CD4-positive, CD25-positive, alpha-beta regulatory T cell (primary cell): ENCODE results near the gene ANKRD44. TPM values are rescaled to one million over a fixed set of nuclear protein-coding genes. Genes with fewer than 3 reads are reported as not detected.

Source experiments
- ATAC-seq, 2 donors: fragments of 150-1000 bp; cut with Tn5 transposase; one replicate each; pipeline ENCODE4 v1.10.0; 2021; ENCODE audit warnings: low read depth in 2 of 2, moderate number of reproducible peaks in 2 of 2, moderate library complexity in 1 of 2
- DNase-seq, 3 donors: peaks; one replicate each; pipeline versions ENCODE4 v3.0.0 to v3.0.0-alpha.2; 2012 to 2022; ENCODE audit warnings: mixed read lengths in 1 of 3
- H3K27ac ChIP-seq: one replicate; pipeline ENCODE4 v1.7.0; 2013; ENCODE audit warnings: mild to moderate bottlenecking, low read length; ENCODE audit not compliant: insufficient read depth, poor library complexity, severe bottlenecking
- H3K27me3 ChIP-seq: one replicate; pipeline ENCODE4 v1.7.0; 2013; ENCODE audit warnings: low read length; ENCODE audit not compliant: control insufficient read depth, insufficient read depth
- H3K36me3 ChIP-seq: one replicate; pipeline ENCODE4 v1.7.0; 2013; ENCODE audit warnings: mild to moderate bottlenecking, low read length, moderate library complexity; ENCODE audit not compliant: control insufficient read depth, insufficient read depth
- H3K4me1 ChIP-seq: 2 replicates; pipeline ENCODE4 v1.7.0; 2013; ENCODE audit warnings: mild to moderate bottlenecking, low read length; ENCODE audit not compliant: insufficient read depth, control insufficient read depth, poor library complexity, severe bottlenecking
- H3K4me3 ChIP-seq: one replicate; pipeline ENCODE4 v1.7.0; 2013; ENCODE audit warnings: low read depth, mild to moderate bottlenecking, low read length, moderate library complexity
- H3K9me3 ChIP-seq, 2 experiments: 1 replicate in 1 of 2; 2 replicates in 1 of 2; pipeline ENCODE4 v1.7.0; 2013; ENCODE audit warnings: low read length in 2 of 2, mild to moderate bottlenecking in 1 of 2, moderate library complexity in 1 of 2; ENCODE audit not compliant: control insufficient read depth in 2 of 2
- H3K27ac Mint-ChIP-seq, 3 donors: one replicate each; pipeline ENCODE4 v1.8.0; 2020 to 2022; ENCODE audit warnings: mild to moderate bottlenecking in 3 of 3, mixed read lengths in 3 of 3, moderate library complexity in 2 of 3
- H3K27me3 Mint-ChIP-seq: one replicate; pipeline ENCODE4 v1.8.0; 2022; ENCODE audit warnings: mild to moderate bottlenecking, mixed read lengths
- H3K36me3 Mint-ChIP-seq: one replicate; pipeline ENCODE4 v1.8.0; 2020; ENCODE audit warnings: mixed read lengths
- H3K4me1 Mint-ChIP-seq, 4 donors: one replicate each; pipeline ENCODE4 v1.8.0; 2020 to 2022; ENCODE audit warnings: mixed read lengths in 4 of 4, mild to moderate bottlenecking in 1 of 4
- H3K4me3 Mint-ChIP-seq, 4 donors: one replicate each; pipeline ENCODE4 v1.8.0; 2020 to 2022; ENCODE audit warnings: mild to moderate bottlenecking in 4 of 4, mixed read lengths in 4 of 4, moderate library complexity in 3 of 4
- H3K9me3 Mint-ChIP-seq, 7 donors: one replicate each; pipeline ENCODE4 v1.8.0; 2020 to 2022; ENCODE audit warnings: mixed read lengths in 7 of 7, mild to moderate bottlenecking in 3 of 7, moderate library complexity in 2 of 7
- polyA plus RNA-seq, 4 donors: library from polyadenylated mRNA; unstranded; fragments of 300-500 nt; fragmentation: Illumina TruSeq; gene quantifications; one replicate each; pipeline ENCODE4 v1.2.3, GENCODE V29; 2021
- total RNA-seq: library from RNA; stranded (reverse); gene quantifications from one replicate; pipeline ENCODE4 v1.2.3, GENCODE V29; 2022

Gene ANKRD44
- total and polyA plus RNA-seq, 5 donors from 2014 or later = 69.6 to 301 (median 85.0) TPM

DNA sequence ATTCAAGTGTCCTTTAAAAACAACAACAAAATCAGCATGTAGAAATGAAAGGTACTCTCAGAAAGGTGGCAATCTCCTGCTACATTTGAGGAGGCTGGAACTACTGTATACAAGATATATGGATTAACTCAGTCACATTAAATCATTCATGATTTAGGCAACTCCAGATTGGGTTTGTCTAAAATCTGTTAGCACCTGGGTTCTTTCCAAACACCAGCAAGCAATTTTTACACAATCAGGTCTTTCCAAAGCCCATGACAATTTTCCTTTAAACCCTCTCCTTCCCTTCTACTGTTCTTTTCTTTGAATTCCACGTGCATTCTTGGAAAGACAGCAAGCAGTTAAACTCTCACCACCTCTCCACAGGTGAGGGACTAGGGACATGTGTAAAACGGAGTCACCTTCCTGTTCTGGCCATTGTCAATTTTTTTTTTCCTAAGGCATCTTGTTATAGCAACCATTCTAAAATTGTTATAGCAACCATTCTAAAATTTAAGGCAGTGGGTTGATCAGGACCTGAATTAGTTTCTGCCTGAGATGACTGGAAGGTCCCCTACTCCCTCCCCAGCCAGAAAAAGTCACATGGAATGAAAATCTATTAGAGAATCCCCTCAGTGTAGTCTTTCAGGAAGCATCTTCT is 113.9 kb downstream of the ANKRD44 start:
- no peaks in the 10 kb centered on the region for H3K9me3 Mint-ChIP-seq
- H3K27me3 ChIP-seq = no peaks in the 10 kb centered on the region
- no peaks in the 10 kb centered on the region for H3K9me3 ChIP-seq
- peak overlapping the region; percentile 96 to 98 (median 98) for H3K27ac Mint-ChIP-seq
- H3K27me3 Mint-ChIP-seq = no peaks in the 10 kb centered on the region
- H3K36me3 ChIP-seq = no peaks in the 10 kb centered on the region
- DNase-seq (no peak), ATAC-seq (no peak)
- peaks cover 46 to 91% (median 72%) of the 10 kb centered on the region in 4 donors for H3K4me1 Mint-ChIP-seq
- H3K4me1 ChIP-seq = peaks cover 79% of the 10 kb centered on the region
- peak overlapping the region; percentile 88 for H3K27ac ChIP-seq
- peak overlapping the region; percentile 72 for H3K4me3 ChIP-seq
- peak overlapping the region; percentile 85 to 94 (median 88) for H3K4me3 Mint-ChIP-seq
- peaks cover 6% of the 10 kb centered on the region for H3K36me3 Mint-ChIP-seq

DNA sequence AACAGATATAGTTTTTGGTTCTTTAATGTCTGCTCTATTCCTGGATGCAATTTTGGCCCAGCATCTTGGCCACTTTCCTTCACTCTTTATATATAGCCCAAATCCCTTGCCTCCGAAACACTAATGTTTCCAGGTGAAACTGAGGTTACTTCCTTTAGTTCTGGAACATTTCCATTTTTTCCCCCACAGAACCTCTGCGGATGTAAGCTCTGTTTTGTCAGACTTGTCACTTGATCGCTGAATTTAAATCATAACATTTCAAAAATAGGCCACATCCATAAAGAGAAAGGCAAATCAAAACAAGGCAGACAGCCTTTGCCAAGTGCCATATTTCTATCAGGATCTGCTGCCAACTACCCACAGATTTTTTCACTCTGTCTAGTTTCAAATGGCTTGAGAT is 115.1 kb downstream of the ANKRD44 start:
- ATAC-seq = no peak
- Histone ChIP-seq H3K27me3 (no peaks in the 10 kb centered on the region), H3K9me3 (no peaks in the 10 kb centered on the region), H3K4me3 (peak overlapping the region; percentile 72), H3K27ac (peak overlapping the region; percentile 88), H3K4me1 (peaks cover 79% of the 10 kb centered on the region), H3K36me3 (no peaks in the 10 kb centered on the region)
- H3K4me1 Mint-ChIP-seq = peaks cover 51 to 90% (median 69%) of the 10 kb centered on the region in 4 donors
- no peaks in the 10 kb centered on the region for H3K9me3 Mint-ChIP-seq
- no peak for DNase-seq
- H3K36me3 Mint-ChIP-seq = peaks cover 4% of the 10 kb centered on the region
- peak overlapping the region; percentile 86 to 98 (median 96) for H3K27ac Mint-ChIP-seq
- H3K27me3 Mint-ChIP-seq = no peaks in the 10 kb centered on the region
- H3K4me3 Mint-ChIP-seq = peak overlapping the region; percentile 73 to 94 (median 86)

DNA sequence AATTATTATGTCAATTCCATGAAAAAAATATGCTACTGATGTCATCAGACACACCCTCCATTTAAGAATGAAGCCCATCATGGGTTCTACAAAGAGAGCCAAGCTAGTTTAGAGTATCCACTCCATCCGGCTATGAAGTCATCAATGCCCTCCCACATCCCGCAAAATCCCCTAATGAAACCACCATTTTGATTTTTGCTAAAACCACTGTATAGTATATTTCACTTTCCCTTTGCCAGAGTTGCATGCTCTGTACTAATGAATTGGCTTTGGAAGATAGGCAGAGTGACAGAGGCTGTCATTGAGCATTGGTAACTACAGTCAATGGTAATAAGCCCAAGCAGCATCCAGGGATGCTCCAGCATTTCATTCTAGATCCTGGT is 118.6 kb downstream of the ANKRD44 start:
- Histone ChIP-seq H3K27ac (peak overlapping the region; percentile 85), H3K9me3 (no peaks in the 10 kb centered on the region), H3K4me3 (peak overlapping the region; percentile 59), H3K36me3 (no peaks in the 10 kb centered on the region), H3K4me1 (peaks cover 60% of the 10 kb centered on the region), H3K27me3 (no peaks in the 10 kb centered on the region)
- H3K27me3 Mint-ChIP-seq = no peaks in the 10 kb centered on the region
- H3K4me1 Mint-ChIP-seq = peaks cover 49 to 89% (median 69%) of the 10 kb centered on the region in 4 donors
- peak overlapping the region; percentile 7 to 55 (median 42) for H3K4me3 Mint-ChIP-seq
- DNase-seq (peak; percentile 49 to 63 (median 58)), ATAC-seq (peak; percentile 26 to 47)
- H3K9me3 Mint-ChIP-seq = no peaks in the 10 kb centered on the region
- H3K27ac Mint-ChIP-seq = peak overlapping the region in 2 of 3 donors; percentile 55 to 98
- peaks cover 6% of the 10 kb centered on the region for H3K36me3 Mint-ChIP-seq

DNA sequence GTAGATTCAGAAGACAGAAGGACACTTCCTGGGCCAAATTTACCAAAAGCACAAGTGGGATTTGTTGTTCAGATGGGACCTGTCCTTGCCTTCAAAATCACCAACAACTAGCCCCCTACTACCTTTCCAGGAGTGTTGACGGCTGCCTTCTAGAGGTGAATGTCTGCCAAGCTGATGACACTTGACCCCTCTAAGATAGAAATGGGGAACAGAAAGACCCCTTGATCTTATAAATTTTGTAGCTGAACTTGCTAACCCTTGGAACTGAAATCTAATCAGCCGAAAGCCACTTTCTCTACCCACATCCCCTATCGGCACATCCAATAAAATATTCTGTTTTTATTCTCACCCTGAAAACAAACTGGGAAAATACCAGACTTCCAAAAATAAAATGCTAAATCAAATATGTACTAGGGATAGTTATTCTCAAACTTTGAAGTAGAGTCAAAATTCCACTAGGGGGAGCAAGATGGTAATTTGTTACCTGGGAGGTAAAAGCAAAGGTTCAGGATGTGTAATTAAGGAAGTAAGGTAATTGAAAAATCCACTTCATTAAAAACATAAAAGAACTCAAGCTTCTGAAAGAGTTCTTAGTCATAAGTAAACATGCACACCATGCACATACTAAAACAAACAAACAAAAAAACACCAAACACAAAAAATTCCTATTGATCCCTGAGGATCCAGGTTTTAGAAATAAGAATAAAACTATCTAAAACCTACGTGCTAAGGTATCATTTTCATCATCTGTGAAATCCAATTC is 119.2 kb downstream of the ANKRD44 start:
- H3K4me3 Mint-ChIP-seq = peak overlapping the region; percentile 33 to 64 (median 54)
- H3K27me3 Mint-ChIP-seq = no peaks in the 10 kb centered on the region
- H3K36me3 Mint-ChIP-seq = peaks cover 7% of the 10 kb centered on the region
- Histone ChIP-seq H3K27ac (peak overlapping the region; percentile 85), H3K36me3 (peaks cover under 1% of the 10 kb centered on the region), H3K4me1 (peaks cover 54% of the 10 kb centered on the region), H3K9me3 (no peaks in the 10 kb centered on the region), H3K27me3 (no peaks in the 10 kb centered on the region), H3K4me3 (peak overlapping the region; percentile 59)
- peak overlapping the region; percentile 55 to 98 (median 58) for H3K27ac Mint-ChIP-seq
- H3K4me1 Mint-ChIP-seq = peaks cover 43 to 86% (median 67%) of the 10 kb centered on the region in 4 donors
- ATAC-seq (peak; percentile 36 to 49), DNase-seq (peak in 2 of 3 donors; percentile 73 to 75)
- H3K9me3 Mint-ChIP-seq = no peaks in the 10 kb centered on the region

DNA sequence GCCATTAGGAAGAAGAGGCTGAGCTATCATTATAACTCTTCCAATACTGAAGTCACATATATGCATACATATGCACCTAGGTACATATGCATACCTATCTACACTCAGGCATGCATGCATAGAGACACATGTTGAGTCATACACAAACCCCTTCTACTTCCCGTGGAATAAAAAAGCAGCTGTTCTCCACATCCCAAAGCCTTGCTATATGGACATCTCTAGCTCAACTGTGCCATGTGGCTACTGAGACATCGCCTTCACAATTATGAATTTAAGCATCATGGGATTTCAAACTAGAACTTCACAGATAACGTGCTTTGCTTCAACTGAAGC is 120.5 kb downstream of the ANKRD44 start:
- H3K4me3 ChIP-seq = no peak overlapping the region
- peaks cover 42% of the 10 kb centered on the region for H3K4me1 ChIP-seq
- no peaks in the 10 kb centered on the region for H3K9me3 ChIP-seq
- H3K9me3 Mint-ChIP-seq = no peaks in the 10 kb centered on the region
- peak overlapping the region in 1 of 3 donors; percentile 47 for H3K27ac Mint-ChIP-seq
- H3K27me3 ChIP-seq = no peaks in the 10 kb centered on the region
- no peak for ATAC-seq
- no peak overlapping the region for H3K4me3 Mint-ChIP-seq
- H3K4me1 Mint-ChIP-seq = peaks cover 38 to 85% (median 66%) of the 10 kb centered on the region in 4 donors
- no peak overlapping the region for H3K27ac ChIP-seq
- peaks cover 13% of the 10 kb centered on the region for H3K36me3 ChIP-seq
- no peaks in the 10 kb centered on the region for H3K27me3 Mint-ChIP-seq
- H3K36me3 Mint-ChIP-seq = peaks cover 18% of the 10 kb centered on the region
- DNase-seq = no peak

DNA sequence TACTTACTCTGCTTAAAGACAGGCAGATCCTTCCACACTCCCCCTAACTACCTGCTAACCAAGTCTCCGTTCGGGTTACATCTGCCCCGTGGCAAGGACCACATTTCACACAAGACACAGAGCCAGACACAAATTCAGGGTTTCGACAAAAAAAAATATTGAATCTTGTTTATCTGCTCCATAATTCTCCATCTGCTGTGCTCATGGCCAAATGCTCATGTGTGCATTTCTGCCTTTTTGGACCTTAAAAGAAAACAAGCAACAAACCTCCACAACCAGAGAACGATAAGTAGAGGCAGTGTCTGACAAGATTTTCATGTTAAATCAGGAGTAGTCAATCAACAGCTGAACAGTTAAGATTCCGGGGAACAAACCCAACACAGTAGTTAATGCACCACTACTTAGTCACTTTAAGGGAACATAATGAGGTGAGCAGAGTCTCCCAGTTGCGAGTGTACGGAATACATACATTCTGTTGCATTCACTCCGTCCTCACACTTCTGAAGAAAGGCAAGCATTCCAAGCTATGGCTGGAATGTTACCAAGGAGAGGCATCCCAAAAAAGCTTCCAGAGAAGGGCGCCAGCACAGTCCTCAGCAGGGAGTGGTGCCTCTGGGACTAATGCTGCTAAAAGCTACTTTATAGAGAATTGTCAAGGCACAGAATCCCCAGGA is 121.0 kb downstream of the ANKRD44 start:
- Histone ChIP-seq H3K27ac (no peak overlapping the region), H3K4me3 (no peak overlapping the region), H3K9me3 (no peaks in the 10 kb centered on the region), H3K27me3 (no peaks in the 10 kb centered on the region), H3K4me1 (peaks cover 40% of the 10 kb centered on the region), H3K36me3 (peaks cover 18% of the 10 kb centered on the region)
- DNase-seq (no peak), ATAC-seq (no peak)
- H3K27me3 Mint-ChIP-seq = no peaks in the 10 kb centered on the region
- H3K4me1 Mint-ChIP-seq = peaks cover 37 to 83% (median 64%) of the 10 kb centered on the region in 4 donors
- H3K27ac Mint-ChIP-seq = peak overlapping the region in 1 of 3 donors; percentile 47
- peak overlapping the region in 1 of 4 donors; percentile 0 for H3K4me3 Mint-ChIP-seq
- peaks cover 0 to under 1% (median 0%) of the 10 kb centered on the region in 7 donors for H3K9me3 Mint-ChIP-seq
- H3K36me3 Mint-ChIP-seq = peaks cover 20% of the 10 kb centered on the region

DNA sequence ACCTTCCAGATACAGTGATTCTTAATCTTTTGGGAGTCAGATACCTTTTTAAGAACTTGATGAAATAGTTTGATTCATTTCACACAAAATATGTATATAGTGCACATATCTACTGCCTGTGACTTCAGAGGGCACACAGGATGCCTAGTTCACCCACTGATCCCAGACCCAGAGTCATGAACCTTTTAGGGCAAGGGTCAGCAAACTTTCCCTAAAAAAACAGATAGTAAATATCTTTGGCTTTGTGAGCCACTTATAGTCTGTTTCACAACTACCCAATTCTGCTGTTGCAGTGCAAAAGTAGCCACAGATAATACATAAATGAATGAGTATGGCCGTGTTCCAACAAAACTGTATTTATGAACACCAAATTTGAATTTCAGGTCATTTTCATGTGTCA is 124.9 kb downstream of the ANKRD44 start:
- H3K9me3 Mint-ChIP-seq = peaks cover 0 to 2% (median 0%) of the 10 kb centered on the region in 7 donors
- no peak overlapping the region for H3K4me3 ChIP-seq
- no peaks in the 10 kb centered on the region for H3K9me3 ChIP-seq
- H3K27ac Mint-ChIP-seq = peak overlapping the region in 2 of 3 donors; percentile 9 to 67
- H3K36me3 ChIP-seq = peaks cover 44% of the 10 kb centered on the region
- DNase-seq = no peak
- H3K4me1 Mint-ChIP-seq = peaks cover 41 to 88% (median 77%) of the 10 kb centered on the region in 4 donors
- H3K27me3 ChIP-seq = no peaks in the 10 kb centered on the region
- H3K27ac ChIP-seq = no peak overlapping the region
- no peak overlapping the region for H3K4me3 Mint-ChIP-seq
- H3K4me1 ChIP-seq = peaks cover 20% of the 10 kb centered on the region
- H3K27me3 Mint-ChIP-seq = no peaks in the 10 kb centered on the region
- ATAC-seq = no peak
- H3K36me3 Mint-ChIP-seq = peaks cover 50% of the 10 kb centered on the region
